Erythroblast (primary cell): Measurements from ENCODE around the gene AXIN1.

ENCODE experiments used
- GATA1 ChIP-seq: IDR thresholded peaks from 2 replicates; pipeline ENCODE4 v1.6.1; 2011; ENCODE audit warnings: low read depth, mild to moderate bottlenecking, control low read depth, low read length, moderate library complexity
- POLR2A ChIP-seq: IDR thresholded peaks from 2 replicates; pipeline ENCODE4 v1.6.1; 2011; ENCODE audit warnings: mild to moderate bottlenecking, low read length

DNA sequence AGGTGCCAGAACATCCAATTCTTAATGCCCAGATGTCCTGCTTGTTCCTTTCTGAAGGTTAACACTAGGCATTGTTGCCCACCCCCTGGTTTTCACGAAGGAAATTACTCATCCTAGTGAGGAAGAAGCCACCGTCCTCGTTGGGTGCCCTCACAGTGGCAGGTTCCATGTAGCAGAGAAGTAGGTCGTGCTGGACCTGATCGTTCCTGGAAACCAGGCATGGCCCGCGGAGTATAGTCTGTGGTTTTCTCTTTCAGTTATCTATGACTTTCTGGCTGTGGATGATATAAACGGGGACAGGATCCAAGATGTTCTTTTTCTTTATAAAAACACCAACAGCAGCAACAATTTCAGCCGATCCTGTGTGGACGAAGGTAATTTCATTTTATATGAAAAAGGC lies 93.3 kb downstream of the AXIN1 start:
- TF ChIP-seq POLR2A: no peak
- TF ChIP-seq GATA1: no peak
